Osteoblast (primary cell): ENCODE data around the gene BTRC. TPM values are rescaled to one million over a fixed set of nuclear protein-coding genes. Genes with fewer than 3 reads are reported as not detected.
"Not testable (repeated sequence)": the region's sequence is repeated elsewhere in the genome, so short reads cannot be mapped to it uniquely, and the experiment has no call there.

Experiments used
- DNase-seq: peaks from one replicate; pipeline ENCODE4 v3.0.0; 2011; ENCODE audit warnings: low spot score, mixed read lengths; ENCODE audit not compliant: insufficient read length; ENCODE audit errors: missing footprints
- H2AFZ ChIP-seq: 2 replicates; pipeline ENCODE4 v1.6.0; 2011; ENCODE audit warnings: mild to moderate bottlenecking, low read length
- H3K27ac ChIP-seq: 2 replicates; pipeline ENCODE4 v1.5.1; 2011; ENCODE audit warnings: mild to moderate bottlenecking, low read depth, low read length, moderate library complexity
- H3K27me3 ChIP-seq: 2 replicates; pipeline ENCODE4 v1.6.0; 2012; ENCODE audit warnings: mild to moderate bottlenecking, control low read depth, inconsistent platforms, low read length, moderate library complexity; ENCODE audit not compliant: insufficient read depth
- H3K36me3 ChIP-seq: 2 replicates; pipeline ENCODE4 v1.5.1; 2011; ENCODE audit warnings: mild to moderate bottlenecking, low read length, control low read depth, moderate library complexity; ENCODE audit not compliant: insufficient read depth
- H3K4me1 ChIP-seq: 2 replicates; pipeline ENCODE4 v1.5.1; 2011; ENCODE audit warnings: mild to moderate bottlenecking, low read length, control low read depth, moderate library complexity; ENCODE audit not compliant: insufficient read depth
- H3K4me2 ChIP-seq: 2 replicates; pipeline ENCODE4 v1.6.0; 2011; ENCODE audit warnings: mild to moderate bottlenecking, low read length; ENCODE audit not compliant: insufficient read depth
- H3K4me3 ChIP-seq: fragments of 200-600 bp; sonication (generic); 3 replicates; pipeline ENCODE4 v1.5.1; 2012; ENCODE audit warnings: mild to moderate bottlenecking, low read length, inconsistent platforms; ENCODE audit not compliant: insufficient read depth
- H3K79me2 ChIP-seq: 2 replicates; pipeline ENCODE4 v1.6.0; 2012; ENCODE audit warnings: mild to moderate bottlenecking, low read length, control low read depth, inconsistent platforms; ENCODE audit not compliant: insufficient read depth
- H3K9me3 ChIP-seq: 2 replicates; pipeline ENCODE4 v1.5.1; 2011; ENCODE audit warnings: low read depth, low read length, control low read depth
- H4K20me1 ChIP-seq: 2 replicates; pipeline ENCODE4 v1.6.0; 2012; ENCODE audit warnings: mild to moderate bottlenecking, low read length, control low read depth; ENCODE audit not compliant: insufficient read depth
- total RNA-seq: library from RNA; depleted of rRNA; stranded (reverse); fragments of >200 nt; gene quantifications from 2 replicates; pipeline ENCODE4 v1.2.3, GENCODE V29; 2012
- TF ChIP-seq, protein P1 (sequence below): IDR thresholded peaks from 2 replicates; pipeline ENCODE4 v1.5.1; 2011; ENCODE audit warnings: mild to moderate bottlenecking, low read depth, low read length, moderate library complexity; ENCODE audit errors: extremely low read depth

BTRC gene
- total RNA-seq, 1 donor = 11.2 TPM

GRCh38 chr10:101363850-101364400, 10.0 kb downstream of the BTRC start:
- no peak overlapping the region for H2AFZ ChIP-seq
- no peaks in the 10 kb centered on the region for H3K9me3 ChIP-seq
- peaks cover 37% of the 10 kb centered on the region for H4K20me1 ChIP-seq
- TF ChIP-seq, protein P1, sequence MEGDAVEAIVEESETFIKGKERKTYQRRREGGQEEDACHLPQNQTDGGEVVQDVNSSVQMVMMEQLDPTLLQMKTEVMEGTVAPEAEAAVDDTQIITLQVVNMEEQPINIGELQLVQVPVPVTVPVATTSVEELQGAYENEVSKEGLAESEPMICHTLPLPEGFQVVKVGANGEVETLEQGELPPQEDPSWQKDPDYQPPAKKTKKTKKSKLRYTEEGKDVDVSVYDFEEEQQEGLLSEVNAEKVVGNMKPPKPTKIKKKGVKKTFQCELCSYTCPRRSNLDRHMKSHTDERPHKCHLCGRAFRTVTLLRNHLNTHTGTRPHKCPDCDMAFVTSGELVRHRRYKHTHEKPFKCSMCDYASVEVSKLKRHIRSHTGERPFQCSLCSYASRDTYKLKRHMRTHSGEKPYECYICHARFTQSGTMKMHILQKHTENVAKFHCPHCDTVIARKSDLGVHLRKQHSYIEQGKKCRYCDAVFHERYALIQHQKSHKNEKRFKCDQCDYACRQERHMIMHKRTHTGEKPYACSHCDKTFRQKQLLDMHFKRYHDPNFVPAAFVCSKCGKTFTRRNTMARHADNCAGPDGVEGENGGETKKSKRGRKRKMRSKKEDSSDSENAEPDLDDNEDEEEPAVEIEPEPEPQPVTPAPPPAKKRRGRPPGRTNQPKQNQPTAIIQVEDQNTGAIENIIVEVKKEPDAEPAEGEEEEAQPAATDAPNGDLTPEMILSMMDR = no peak
- no peak overlapping the region for H3K4me2 ChIP-seq
- no peak for DNase-seq
- peaks cover 10% of the 10 kb centered on the region for H3K4me1 ChIP-seq
- no peaks in the 10 kb centered on the region for H3K27me3 ChIP-seq
- H3K4me3 ChIP-seq = no peak overlapping the region
- peaks cover 38% of the 10 kb centered on the region for H3K79me2 ChIP-seq
- no peak overlapping the region for H3K27ac ChIP-seq
- H3K36me3 ChIP-seq = no peaks in the 10 kb centered on the region

DNA sequence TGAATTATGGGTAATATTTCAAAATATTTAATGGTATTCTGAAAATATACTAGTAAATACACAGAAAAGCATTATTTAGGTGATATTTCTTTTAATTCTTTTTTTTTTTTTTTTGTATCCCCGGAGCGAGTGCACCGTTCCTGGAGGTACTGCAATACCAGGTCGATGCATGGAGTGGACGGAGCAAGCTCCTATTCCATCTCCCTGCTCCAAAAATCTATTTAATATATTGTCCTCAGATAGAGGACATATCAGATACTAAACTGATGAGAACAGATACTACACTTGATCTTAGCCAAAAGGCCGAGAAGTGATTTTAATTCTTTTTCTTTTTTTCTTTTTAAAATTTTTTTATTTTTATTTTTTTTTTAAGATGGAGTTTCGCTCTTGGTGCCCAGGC, 10.8 kb downstream of the BTRC start:
- Histone ChIP-seq H3K27ac (no peak overlapping the region), H3K79me2 (peaks cover 31% of the 10 kb centered on the region), H3K4me3 (no peak overlapping the region), H3K4me1 (peaks cover 9% of the 10 kb centered on the region), H3K4me2 (no peak overlapping the region), H2AFZ (no peak overlapping the region), H3K36me3 (no peaks in the 10 kb centered on the region), H3K27me3 (no peaks in the 10 kb centered on the region), H3K9me3 (no peaks in the 10 kb centered on the region), H4K20me1 (peaks cover 38% of the 10 kb centered on the region)
- no peak for DNase-seq
- TF ChIP-seq, protein P1 = no peak

GRCh38 chr10:101367569-101368453, 13.8 kb downstream of the BTRC start:
- DNase-seq = peak; percentile 36
- H3K27ac ChIP-seq = no peak overlapping the region
- TF ChIP-seq, protein P1 = no peak
- no peaks in the 10 kb centered on the region for H3K36me3 ChIP-seq
- no peaks in the 10 kb centered on the region for H3K9me3 ChIP-seq
- no peak overlapping the region for H3K4me2 ChIP-seq
- H2AFZ ChIP-seq = no peak overlapping the region
- peaks cover 26% of the 10 kb centered on the region for H3K79me2 ChIP-seq
- no peak overlapping the region for H3K4me3 ChIP-seq
- no peaks in the 10 kb centered on the region for H3K27me3 ChIP-seq
- H4K20me1 ChIP-seq = peaks cover 29% of the 10 kb centered on the region
- peaks cover 9% of the 10 kb centered on the region for H3K4me1 ChIP-seq

DNA sequence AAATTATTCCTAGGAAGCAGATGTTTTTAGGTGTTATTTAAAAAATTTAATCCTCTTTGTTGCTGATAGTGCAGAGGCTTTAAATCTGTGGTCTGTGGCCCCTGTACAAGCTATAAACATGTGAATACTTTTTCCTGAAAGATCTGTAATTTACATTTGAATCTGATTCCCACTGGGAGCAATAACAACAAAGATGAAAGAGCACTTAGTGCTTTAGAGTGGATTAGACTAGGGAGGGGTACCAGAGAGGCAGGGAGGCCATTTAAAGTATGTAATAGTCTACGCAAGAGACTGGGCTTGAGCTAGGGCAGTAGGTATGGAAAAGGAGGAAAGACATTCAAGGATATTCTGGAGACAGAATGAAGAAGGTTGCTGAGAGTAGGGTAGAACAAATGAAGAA, 19.1 kb downstream of the BTRC start:
- TF ChIP-seq, protein P1 = no peak
- Histone ChIP-seq H3K27ac (no peak overlapping the region), H2AFZ (no peak overlapping the region), H3K9me3 (no peaks in the 10 kb centered on the region), H3K4me1 (no peaks in the 10 kb centered on the region), H4K20me1 (peaks cover 26% of the 10 kb centered on the region), H3K27me3 (no peaks in the 10 kb centered on the region), H3K79me2 (peaks cover 32% of the 10 kb centered on the region), H3K4me2 (no peak overlapping the region), H3K36me3 (no peaks in the 10 kb centered on the region), H3K4me3 (no peak overlapping the region)
- no peak for DNase-seq

- not testable (repeated sequence) for H2AFZ ChIP-seq, H3K4me1 ChIP-seq, DNase-seq, H3K27me3 ChIP-seq, H3K4me2 ChIP-seq, H3K4me3 ChIP-seq, H3K27ac ChIP-seq, H3K36me3 ChIP-seq, H3K9me3 ChIP-seq
- Histone ChIP-seq H3K79me2 (peaks cover 32% of the 10 kb centered on the region), H4K20me1 (peaks cover 26% of the 10 kb centered on the region)
Measured at GRCh38 chr10:101373993-101374392, 20.0 kb downstream of the BTRC start.
